Measurements from ENCODE around the gene IFITM5.

IFITM5 gene

DNA sequence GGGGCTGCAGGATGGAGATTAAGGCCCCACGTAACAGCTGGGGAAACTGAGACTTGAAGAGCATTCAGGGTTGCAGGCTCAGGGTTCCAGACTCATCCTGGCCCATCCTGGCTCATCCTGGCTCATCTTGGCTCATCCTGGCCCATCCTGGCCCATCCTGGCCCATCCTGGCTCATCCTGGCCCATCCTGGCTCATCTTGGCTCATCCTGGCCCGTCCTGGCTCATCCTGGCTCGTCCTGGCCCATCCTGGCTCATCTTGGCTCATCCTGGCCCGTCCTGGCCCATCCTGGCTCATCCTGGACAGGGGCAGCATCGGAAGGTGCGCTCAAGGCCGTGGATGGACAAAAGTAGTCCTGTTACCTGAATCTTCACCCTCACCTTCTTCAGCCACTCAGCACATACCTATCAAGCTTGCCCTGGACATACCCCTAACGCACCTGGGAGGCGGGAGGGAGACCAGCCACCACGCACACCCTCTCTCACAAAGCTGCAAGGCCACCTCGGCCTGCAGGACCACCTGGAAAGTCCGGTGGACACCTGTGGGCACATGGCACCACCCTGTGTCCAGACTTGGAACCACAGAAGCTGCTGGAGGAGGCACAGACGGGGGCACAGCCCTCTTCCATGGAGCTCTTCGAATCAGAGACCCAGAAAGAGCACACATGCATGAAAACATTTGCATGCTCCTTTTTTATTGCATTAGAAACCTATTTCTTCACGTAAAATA lies 41.4 kb downstream of the IFITM5 start:
- DNase-seq, result no peak

DNA sequence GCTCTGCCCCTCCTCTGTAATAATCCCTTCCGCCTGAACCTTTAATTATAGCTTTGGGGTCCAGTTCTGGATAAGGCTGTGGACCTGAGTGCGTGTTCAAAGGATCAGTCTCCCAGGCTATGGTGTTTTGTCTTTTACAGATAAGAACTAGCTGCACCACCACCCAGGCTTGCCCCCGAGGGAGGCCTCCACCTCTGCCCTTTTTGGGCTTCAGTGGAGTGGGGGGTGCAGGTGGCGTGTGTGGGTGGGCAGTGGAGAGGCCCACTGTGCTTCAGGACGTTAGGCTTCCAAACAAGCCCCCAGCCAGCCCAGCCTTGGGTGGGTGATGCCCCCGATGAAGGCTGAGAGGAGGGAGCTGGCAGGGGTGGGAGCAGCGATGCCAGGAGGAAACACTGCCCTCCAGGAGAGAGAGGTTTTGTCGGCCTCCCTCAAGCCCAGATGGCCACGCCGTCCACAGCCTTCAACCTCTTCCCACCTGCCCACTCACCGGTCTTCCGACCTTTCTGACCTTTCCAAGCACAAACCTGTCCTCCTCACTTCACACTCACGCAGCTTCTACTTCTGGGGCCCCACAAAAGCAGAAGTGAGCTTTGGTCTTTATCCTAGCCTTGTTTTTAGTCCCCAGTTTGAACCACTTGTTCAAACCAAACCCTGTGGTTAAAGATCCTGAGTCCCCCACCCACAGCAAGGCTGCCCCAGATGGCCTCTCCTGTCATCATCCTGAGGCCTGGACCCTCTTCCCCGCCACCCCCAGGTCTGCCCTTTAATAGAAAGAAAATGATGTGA lies 42.2 kb downstream of the IFITM5 start:
- no peak for DNase-seq

DNA sequence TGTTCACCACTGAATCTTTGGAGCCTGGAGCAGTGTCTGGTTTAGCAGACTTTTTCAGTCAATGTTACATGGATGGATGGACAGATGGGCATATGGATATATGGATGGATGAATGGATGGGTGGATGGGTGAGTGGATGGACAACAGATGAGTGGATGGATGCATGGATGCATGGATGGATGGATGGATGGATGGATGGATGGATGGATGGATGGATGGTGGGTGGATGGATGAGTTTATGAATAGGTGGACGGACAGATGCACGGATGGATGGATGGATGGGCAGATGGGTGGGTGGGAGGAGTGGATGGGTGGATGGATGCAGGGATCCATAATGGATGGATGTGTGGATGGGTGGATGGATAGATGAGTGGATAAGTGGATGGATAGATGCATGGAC lies 43.5 kb downstream of the IFITM5 start:
- no peak for DNase-seq

DNA sequence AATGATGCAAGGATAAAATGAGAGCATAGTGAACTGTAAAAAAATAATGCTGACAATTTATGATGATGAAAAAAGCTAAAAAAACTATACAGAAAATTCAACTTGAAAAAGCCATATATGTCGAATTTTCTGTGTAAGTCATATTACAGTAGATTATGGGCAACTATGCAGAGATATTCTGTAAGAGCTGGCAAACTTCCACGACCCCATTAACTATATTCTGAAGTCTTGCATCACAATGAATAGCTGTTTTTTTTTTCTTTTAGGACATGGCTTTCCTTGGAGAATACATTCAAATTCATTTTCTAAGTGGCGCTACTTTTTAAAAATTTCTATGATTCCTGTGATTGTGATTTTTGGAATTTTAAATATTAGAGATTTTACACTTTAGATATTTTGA lies 44.1 kb downstream of the IFITM5 start:
- DNase-seq, result no peak

DNA sequence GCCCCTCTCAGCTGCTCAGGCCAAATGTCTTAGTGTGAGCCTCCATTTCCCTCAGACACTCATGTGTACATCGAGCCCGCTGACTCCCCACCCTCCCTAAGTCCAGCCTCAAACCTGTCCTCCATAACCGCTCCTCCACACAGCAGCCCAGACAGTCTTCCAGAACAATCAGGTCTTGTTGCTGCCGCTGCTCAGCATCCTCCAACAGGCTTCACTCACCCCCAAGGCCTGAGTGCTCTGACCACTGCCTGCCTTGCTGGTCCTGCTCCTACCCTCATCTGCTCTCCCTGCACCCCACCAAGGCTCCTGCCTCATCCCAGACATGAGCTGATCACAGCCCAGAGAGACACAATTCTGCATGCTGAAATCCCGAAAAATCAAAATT lies 45.4 kb downstream of the IFITM5 start:
- DNase-seq, result no peak

DNA sequence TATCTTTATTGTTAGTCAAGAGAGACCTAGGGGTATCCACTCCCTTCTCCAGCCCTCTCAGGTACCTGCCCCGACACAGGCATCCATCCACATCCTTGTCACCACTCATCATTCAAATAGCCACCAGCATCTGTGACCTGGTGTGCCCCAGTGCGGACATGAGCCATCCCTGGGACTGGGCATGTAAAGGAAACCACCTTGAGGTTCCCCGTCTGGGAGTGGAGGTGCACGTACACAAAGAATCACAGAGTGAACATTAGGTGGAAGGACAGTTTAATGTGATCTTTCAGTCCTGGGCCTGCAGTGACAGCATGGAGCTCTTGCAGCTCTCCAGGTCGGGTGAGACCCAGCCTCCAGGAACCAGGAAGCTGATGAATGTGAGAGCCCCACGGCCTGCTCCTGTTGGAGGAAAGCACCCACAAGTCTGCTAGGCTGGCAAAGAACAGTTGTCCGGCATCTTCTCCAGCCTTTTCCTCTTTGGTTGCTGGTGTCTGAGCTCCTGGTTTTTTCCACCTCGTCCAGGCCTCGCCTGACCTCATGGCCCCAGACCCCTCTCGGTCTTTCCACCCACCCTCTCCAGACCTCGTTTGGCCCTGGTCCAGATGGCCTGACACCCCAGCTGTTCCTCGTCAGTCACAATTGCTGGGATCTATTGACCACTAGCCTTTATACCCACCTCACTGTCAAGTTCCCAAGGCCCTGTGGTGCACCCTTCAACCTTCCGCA lies 46.0 kb downstream of the IFITM5 start:
- no peak for DNase-seq

DNA sequence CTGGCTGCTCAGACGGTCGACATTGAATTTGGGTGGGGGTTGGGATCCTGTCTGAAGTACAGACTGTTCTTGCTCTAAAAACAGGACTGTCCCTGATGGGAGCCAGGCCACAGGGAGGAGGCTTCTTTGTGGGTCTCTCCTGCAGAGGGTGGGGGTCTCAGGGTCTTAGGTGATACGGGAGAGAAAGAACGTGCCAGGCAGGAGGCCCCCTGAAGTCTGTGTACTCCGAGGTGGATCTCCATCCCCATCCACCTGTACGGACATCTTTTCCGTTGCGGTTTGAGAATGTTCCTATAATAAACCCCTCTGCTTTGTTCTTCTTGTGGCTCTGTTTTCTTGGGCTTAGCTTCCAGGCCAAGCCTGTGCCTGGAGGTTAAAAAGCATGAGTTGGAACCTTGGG lies 46.7 kb downstream of the IFITM5 start:
- no peak for DNase-seq

DNA sequence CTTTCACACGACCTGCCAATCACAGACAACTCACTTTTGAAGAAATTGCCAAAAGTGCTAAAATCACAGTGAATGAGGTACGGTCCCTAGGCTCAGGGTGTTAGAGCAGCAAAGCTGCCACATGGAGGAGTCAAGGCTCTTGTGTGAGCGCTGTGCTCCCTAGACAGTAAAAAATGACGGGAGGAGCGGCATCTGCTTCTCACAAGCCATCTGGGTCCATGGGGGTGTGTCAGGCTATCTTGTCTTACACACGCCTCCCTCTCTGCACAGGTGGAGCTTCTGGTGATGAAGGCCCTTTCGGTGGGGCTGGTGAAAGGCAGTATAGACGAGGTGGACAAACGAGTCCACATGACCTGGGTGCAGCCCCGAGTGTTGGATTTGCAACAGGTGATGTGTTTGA lies 47.8 kb downstream of the IFITM5 start:
- DNase-seq, result no peak

DNA sequence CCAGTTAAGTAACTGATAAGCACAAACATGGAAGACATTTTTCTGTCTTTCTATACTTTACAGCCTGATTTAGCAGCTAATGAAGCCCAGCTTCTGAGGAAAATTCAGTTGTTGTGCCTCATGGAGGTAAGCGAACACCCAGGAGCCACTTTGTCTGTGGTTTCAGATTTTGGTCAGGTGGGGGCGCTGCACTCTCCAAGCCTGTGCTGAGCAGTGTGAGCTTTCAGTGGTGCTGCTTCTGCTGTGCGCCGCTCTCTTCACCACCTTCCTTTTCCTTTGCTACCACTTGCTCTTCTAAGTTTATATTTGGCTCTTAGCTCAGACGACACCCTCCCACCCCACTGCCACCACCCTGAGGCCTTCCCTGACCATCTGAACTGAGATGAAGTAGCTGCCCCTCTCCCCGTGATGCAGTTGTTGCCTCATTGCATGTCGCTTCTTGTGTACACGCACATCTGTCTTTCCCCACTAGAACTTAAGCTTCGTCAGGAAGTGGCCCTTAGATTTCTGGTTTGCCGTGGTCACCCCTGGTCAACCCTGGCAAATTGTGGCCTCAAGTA lies 48.5 kb downstream of the IFITM5 start:
- no peak for DNase-seq

DNA sequence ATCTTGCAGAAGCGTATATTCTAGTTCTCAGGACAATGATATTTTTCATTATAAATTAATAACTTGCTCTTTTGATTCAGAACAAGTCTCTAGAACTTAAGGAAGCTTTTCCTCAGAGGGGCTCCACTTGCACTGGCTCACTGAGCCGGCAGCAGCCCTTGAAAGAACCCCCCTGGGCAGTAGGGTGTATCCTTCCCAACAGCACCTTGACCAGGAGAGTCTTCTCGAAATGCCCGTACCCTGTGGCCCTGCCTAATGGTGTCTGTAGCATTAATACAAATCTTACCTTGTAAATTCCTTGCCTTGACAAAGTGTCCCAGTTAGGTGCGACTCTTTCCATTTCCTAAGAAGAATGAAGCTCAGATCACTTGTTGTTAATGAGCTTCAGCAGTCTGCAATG lies 49.1 kb downstream of the IFITM5 start:
- no peak for DNase-seq

DNA sequence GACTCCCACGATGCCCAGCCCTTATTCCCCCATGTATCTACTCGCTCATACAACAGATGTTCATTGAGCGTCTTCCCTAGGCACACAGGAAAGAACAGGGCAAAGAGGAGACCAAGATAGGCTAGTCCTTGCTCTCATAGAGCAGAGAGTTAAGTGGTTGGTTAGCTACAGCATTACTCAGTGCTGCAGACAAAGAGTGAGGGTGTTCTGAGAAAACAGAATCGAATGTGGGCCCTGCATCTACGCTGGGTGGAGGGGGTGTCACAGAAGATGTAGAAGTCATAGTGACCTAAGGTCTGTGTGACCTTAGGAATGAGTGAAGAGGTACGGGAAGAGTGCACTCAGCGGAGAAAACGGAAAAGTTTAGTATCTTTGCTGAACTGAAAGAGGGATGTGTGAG lies 50.3 kb downstream of the IFITM5 start:
- DNase-seq, result no peak

All from NCI-H524 treated with DMSO at 0.1 percent for 48 hours (cell line).